Activated T-helper 1 cell treated with Interleukin-2 at 50 U/mL for 16 hours (primary cell): ENCODE results near the gene LHB.
"Not testable (repeated sequence)": the region's sequence is repeated elsewhere in the genome, so short reads cannot be mapped to it uniquely, and the experiment has no call there.

Experiments
- DNase-seq: peaks from one replicate; pipeline ENCODE4 v3.0.0-alpha.2; 2020; ENCODE audit warnings: low read depth

LHB gene

GRCh38 chr19:49038111-49038510, 21.2 kb upstream of the LHB start:
- not testable (repeated sequence) for DNase-seq

DNA sequence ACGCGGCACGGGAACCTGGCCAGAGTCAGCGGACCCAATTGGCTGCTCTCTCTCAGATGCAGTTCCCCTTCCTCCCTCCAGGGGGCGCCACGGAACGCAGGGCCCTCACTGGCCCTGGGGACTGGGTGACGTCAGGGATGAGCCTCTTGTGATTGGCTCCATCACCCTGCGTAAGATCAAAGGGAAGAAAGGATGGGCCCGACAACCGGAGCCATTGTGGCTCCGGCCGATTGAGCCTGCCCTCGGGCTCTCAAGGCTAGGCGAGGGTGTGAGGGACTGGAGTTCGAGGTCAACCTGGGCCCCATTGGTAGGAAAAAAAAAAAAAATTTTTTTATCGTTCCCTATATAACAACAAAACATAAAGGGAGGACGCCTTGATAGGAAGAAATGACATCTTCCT, 19.9 kb upstream of the LHB start, which contains the start of gene CGB1:
CGB1 (minus strand) TSS at position 81 of the 400 bp plus-strand sequence. CDS start 184 bp downstream, outside the sequence.
- DNase-seq = peak; percentile 30

GRCh38 chr19:49031642-49032301, 14.9 kb upstream of the LHB start, which contains the start of gene CGB2:
TSS of gene CGB2 (plus strand) at chr19:49031890. CDS start at chr19:49032096, 206 bp downstream.
- DNase-seq = peak; percentile 41

DNA sequence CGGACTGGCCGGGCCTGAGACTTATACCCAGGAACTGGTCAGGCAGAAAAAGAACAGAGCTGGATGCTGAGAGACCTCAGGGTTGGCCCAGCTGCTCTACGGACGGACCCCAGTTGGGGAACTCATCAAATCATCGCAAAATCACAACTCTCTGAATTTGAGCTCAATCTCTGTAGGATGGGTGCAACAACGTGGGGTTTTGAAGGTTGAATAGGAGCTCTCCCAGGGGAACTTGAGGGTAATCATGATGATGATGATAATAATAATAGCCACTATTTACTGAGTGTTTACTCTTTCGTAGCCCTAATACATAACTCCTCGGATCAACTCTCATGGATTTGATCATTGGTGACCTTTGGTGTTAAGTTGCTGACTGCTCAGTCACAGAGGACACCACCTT, 13.4 kb upstream of the LHB start:
- not testable (repeated sequence) for DNase-seq

- DNase-seq = not testable (repeated sequence)
Measured at GRCh38 chr19:49029749-49030148, 12.9 kb upstream of the LHB start.

DNA sequence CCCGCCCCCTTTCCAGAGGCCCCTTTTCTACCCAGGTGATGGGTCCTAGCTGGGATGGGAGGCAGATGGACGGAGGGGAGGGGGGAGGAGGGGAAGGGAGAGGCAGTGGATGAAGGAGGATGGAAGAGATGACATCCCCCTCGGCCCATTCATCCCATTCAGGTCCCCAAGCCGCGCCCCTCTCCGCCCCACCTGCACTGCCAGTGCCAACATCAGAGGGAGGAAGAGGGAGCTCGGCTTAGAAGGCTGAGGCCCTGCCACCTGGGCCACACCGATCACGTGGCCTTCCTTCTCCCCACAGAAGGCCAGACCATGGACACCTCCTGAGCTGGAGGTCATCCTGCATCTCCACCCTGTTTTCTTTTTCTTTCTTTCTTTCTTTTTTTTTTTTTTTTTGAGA, 11.8 kb upstream of the LHB start:
- not testable (repeated sequence) for DNase-seq

DNA sequence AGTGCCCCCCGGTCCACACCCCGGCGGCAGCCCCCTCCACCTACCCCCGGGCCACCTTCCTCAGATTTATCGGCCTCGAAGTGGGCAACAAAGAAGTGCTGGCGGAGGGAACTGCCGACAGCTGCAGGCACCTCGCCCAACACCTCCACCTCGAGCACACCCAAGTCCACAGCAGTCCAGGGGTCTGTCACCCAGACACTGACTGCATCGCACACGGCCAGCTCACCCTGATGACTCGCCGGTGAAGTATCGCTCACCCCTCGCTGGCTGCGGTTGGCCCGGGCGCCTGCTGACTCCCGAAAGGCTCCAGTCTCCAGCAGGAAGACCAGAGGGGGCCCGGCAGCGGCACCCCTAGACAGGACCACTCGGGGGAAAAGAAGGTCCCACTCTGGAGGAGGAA, 8.7 kb upstream of the LHB start:
- not testable (repeated sequence) for DNase-seq

GRCh38 chr19:49025088-49025487, 8.2 kb upstream of the LHB start:
- DNase-seq = not testable (repeated sequence)

DNA sequence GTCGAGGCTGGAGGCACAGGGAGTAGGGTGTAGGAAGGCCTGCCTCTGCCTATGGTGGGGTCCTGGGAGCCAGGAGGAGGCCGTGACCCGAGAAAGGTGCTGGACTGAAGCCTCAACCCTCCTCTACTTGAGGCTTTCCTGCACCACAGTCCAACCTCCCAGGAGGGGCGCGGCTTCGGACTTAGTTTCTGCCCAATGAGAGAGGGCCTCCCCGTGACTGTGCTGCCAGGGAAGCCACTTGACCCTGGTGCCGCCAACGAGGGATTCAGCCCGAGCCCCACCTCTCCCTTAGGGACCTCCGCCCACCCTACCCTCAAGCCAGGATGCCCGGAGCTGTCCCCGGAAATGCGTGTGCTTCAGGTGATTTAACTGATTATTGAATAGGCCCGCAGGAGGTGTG, 7.3 kb upstream of the LHB start, which contains the start of gene CGB3:
CGB3 (minus strand) TSS at position 101 of the 400 bp plus-strand sequence. CDS start 362 bp downstream, outside the sequence.
- not testable (repeated sequence) for DNase-seq

DNA sequence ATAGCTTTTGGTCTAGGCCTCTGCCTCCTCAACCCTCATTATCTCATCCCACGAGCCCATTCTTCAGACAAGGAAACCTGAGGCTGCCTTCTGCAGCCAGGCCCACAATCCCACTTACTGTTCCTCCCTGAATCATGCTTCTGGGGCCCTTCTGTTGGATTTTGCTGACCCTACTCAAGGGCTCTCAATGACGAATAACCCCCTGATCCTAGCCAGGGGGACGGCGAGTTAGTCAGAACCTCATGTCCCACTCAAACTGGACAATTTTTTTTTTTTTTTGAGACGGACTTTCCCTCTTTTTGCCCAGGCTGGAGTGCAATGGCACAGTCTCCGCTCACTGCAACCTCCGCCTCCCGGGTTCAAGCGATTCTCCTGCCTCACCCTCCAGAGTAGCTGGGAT, 5.2 kb upstream of the LHB start:
- no peak for DNase-seq

- DNase-seq = no peak
Measured at GRCh38 chr19:49020931-49021895, 4.3 kb upstream of the LHB start.

GRCh38 chr19:49020342-49020741, 3.5 kb upstream of the LHB start:
- no peak for DNase-seq

DNA sequence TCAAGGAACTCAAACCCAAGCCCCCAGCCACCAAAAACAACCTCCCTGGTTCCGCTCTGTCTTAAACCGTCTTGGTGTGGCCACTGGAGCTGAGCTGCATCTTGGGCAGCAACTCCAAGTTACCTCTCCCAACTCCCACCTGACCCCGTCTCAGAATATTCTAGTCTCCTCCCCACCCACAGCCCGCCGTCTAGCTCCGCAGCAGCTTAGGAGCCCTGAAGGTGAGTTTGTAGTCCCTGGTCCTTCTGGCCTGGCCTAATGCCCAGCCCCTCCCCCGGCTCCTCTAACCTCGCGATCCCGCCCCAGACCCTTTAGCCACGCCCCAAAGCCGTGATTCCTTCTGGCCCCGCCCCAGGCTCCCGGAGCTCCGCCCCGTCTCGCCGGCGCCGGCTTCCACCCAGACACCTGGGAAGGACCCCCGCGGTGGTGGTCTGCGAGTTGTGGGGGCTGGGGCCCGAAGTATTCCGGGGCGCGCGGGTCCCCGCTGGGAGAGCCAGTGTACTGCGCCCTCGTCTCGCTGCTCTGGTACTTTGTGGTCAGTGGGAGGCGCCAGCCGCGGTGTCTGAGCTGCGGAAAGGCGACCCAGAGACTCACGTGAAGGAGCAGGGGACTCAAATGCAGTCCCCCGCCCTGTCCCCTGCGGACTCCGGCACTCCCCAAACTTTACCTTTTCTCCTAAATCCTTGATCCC, 2.5 kb upstream of the LHB start:
- DNase-seq = peak; percentile 43

- DNase-seq = not testable (repeated sequence)
Measured at GRCh38 chr19:49018388-49019241, 1.7 kb upstream of the LHB start.

DNA sequence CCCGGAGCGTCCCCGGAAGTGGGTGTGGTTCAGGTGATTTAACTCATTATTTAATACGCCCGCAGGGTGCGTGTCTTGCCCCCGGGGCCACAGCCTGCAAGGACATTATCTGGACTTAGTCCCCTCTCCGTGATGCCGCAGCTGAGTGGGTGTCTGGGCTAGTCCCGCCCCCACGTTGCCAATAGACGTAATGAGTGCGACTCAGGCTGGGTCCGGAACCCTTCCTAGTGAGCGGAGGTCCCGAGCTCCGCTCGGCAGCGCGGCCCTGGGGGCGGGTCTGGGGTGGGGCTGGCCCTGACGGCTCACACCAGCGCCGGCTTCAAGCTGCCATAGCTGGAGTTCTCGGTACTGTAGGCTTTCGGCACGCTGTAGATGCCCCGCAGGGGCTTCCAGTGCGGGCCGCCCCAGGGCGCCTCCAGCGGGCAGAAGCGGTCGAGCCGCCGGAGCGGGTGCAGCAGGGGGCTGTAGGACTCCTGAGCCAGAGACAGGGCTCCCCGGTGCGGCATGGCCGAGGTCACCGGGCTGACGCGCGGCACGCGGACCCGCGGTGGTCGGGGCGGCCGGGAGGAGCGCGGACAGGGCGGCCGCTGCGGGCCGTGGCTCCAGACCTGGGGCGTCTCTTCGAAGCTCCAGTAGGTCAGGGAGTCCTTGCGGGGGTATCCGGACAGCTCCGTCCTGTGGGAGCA, 918 bp upstream of the LHB start:
- peak; percentile 50 for DNase-seq

DNA sequence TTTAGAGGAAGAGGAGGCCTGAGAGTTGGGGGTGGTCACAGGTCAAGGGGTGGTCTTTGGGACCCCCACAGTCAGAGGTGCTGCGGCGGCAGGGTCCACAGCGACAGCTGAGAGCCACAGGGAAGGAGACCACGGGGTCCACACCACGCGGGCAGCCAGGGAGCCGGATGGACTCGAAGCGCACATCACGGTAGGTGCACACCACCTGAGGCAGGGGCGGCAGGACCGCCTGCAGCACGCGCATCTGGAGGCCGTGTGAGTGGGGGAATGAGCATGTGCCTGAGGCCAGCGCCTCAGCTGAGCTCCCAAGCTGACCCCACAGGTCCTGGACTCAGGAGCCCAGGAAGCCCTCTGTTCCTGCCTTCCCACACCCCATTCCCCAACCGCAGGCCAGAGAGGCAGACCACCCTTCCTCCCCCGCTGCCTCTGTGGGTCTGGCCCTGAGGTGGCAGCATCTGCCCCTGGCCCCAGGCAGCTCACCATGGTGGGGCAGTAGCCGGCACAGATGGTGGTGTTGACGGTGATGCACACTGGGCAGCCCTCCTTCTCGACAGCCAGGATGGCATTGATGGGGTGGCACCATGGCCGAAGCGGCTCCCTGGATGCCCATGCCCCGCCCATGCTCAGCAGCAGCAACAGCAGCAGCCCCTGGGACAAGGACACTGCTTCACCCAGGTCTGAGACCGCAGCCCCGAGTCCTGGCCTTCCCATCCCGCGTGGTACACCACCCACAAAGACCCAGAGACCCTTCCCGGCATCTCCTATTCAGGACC, 638 bp downstream of the LHB start:
- DNase-seq = no peak

DNA sequence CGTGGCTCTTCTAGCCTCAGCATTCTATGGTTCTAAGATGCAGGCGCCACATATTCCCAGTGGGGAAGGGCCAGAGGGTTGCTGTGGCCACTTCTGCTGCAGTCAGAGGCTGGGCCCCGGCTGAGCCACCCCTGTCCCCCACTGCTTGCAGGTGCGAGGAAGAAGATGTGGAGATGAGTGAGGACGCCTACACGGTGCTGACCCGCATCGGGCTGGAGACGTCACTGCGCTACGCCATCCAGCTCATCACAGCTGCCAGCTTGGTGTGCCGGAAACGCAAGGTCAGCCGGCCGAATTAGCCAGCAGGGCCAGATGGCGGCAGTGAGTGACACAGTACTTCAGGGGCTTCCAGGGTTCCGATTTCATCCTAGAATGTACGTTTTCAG, 2.0 kb downstream of the LHB start:
- no peak for DNase-seq

DNA sequence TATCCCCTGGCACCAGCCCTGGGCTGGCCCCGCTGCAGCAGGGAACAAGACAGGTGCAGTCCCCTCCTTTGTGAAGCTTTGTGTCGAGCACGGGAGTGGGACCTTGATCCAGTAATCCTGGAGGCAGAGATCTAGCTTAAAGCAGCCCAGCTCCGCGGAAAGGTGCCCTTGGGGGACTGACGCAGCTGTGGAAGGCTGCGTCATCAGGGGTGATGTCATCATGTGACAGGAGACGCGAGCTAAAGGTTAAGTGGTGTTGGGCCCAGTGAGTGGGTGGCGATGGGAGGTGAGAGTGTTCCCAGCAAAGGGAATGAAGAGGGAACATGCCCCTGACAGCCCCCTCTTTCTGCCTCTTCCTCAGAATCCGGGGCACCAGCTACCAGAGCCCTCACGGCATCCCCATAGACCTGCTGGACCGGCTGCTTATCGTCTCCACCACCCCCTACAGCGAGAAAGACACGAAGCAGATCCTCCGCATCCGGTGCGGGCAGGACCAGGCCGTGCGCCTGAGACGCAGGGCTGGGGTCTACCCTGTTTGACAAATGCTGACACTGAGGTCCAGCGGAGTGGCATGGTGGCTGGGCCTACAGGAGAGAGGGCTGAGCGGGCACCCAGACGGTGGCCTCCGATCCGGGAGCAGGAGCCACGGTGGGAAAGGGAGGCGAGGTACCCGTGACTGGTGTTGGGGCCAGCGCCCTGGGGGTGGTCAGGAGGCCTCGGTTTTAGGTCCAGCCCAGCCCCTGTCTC, 2.6 kb downstream of the LHB start:
- no peak for DNase-seq

DNA sequence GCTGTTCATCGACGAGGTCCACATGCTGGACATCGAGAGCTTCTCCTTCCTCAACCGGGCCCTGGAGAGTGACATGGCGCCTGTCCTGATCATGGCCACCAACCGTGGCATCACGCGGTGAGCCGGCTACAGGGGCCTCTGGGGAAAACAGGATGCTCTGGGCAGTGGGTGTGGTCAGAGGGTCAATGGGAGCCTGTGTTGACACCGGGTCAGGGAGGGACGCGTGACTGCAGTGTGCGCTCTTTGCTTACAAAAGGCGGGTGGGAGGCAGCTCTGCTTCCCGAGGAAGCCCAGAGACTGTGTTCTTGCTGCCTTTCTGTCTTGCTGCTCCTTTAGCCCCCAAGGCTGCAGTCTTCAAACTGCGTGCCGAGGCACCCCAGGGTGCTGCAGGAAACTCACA, 5.7 kb downstream of the LHB start:
- DNase-seq = no peak
